22Rv1 (cell line): Measurements from ENCODE around the gene EPN1.

Source experiments
- ZFX ChIP-seq: fragments of 450-650 bp; IDR thresholded peaks from 2 replicates; pipeline ENCODE4 v1.6.1; 2017; ENCODE audit warnings: antibody characterized with exemption, borderline replicate concordance
- TF ChIP-seq, protein P1 (sequence below): fragments of 450-650 bp; IDR thresholded peaks from 2 replicates; pipeline ENCODE4 v1.5.1; 2017; ENCODE audit warnings: mild to moderate bottlenecking

DNA sequence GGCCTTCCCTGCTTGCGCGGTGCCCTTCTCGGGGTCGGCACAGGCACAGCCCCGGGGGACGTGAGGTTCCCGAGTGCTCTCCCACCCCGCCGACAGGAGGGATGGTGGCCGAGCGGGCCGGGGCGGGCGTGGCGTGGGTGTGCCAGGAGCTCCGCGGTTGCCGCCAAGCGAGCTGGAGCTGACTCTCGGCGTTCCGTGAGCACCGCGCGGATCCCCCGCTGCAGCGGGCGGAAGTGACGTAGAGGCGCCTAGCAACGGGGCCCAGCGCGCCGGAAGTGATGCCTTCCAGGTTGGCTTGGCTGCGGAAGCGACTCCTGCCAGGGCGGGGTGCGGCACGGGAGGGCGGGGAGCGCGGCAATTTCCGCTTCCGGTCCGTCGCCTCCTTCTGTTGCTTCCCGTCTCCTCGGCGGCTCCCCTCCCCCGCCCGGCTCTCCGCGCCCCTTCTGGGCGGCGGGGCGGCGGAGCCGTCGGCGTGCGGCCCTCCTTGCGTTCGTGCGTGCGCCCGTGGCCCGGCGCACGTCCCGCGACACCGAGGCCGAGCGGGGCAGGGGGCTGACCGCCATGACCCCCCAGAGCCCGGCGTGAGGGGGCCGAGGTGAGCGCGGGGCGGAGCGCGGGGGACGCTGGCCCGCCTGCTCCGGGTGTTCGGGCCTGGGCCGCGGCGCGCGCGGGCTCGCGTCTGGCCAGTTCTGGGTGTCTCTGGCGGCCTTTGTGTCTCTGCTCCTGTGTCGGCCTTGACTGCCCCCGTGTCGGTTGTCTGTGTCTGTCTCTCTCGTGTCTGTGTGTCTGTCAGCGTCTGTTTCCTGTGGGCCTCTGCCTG lies at the start of gene EPN1:
- TF ChIP-seq, protein P1, sequence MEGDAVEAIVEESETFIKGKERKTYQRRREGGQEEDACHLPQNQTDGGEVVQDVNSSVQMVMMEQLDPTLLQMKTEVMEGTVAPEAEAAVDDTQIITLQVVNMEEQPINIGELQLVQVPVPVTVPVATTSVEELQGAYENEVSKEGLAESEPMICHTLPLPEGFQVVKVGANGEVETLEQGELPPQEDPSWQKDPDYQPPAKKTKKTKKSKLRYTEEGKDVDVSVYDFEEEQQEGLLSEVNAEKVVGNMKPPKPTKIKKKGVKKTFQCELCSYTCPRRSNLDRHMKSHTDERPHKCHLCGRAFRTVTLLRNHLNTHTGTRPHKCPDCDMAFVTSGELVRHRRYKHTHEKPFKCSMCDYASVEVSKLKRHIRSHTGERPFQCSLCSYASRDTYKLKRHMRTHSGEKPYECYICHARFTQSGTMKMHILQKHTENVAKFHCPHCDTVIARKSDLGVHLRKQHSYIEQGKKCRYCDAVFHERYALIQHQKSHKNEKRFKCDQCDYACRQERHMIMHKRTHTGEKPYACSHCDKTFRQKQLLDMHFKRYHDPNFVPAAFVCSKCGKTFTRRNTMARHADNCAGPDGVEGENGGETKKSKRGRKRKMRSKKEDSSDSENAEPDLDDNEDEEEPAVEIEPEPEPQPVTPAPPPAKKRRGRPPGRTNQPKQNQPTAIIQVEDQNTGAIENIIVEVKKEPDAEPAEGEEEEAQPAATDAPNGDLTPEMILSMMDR = no peak
- TF ChIP-seq ZFX = no peak
